Ishikawa (cell line): Measurements from ENCODE around the gene KASH5.

ENCODE experiments used
- CEBPB ChIP-seq: IDR thresholded peaks from 2 replicates; pipeline ENCODE4 v1.6.1; 2012
- EP300 ChIP-seq: IDR thresholded peaks from 2 replicates; pipeline ENCODE4 v1.6.1; 2012; ENCODE audit warnings: borderline replicate concordance
- REST ChIP-seq: IDR thresholded peaks from 2 replicates; pipeline ENCODE4 v1.6.1; 2012; ENCODE audit warnings: low read depth, mild to moderate bottlenecking
- TCF12 ChIP-seq: IDR thresholded peaks from 2 replicates; pipeline ENCODE4 v1.6.1; 2012; ENCODE audit warnings: low read depth
- TEAD4 ChIP-seq: IDR thresholded peaks from 2 replicates; pipeline ENCODE4 v1.6.1; 2012
- YY1 ChIP-seq: IDR thresholded peaks from 2 replicates; pipeline ENCODE4 v1.6.1; 2012; ENCODE audit warnings: low read depth

GRCh38 chr19:49425178-49425577, 37.1 kb downstream of the KASH5 start, which contains the start of gene GFY:
- no peak for TF ChIP-seq TCF12
- TF ChIP-seq YY1, result no peak
- TF ChIP-seq EP300, result no peak
- no peak for TF ChIP-seq REST
- TF ChIP-seq TEAD4, result no peak
- no peak for TF ChIP-seq CEBPB
